ENCODE results near the gene BTBD3.

The BTBD3 gene

GRCh38 chr20:11958855-11959254, 41.2 kb downstream of the BTBD3 start:
- no peak for FAIRE-seq

GRCh38 chr20:11965602-11966001, 47.9 kb downstream of the BTBD3 start:
- FAIRE-seq, result no peak
- no peak for DNase-seq (ENCODE audit: extremely low spot score, insufficient read length, low read depth)

More at GRCh38 chr20:11958855-11959254, 41.2 kb downstream of the BTBD3 start:
- no peak for DNase-seq (ENCODE audit: extremely low spot score, insufficient read length, low read depth)

GRCh38 chr20:11966186-11966585, 48.5 kb downstream of the BTBD3 start:
- FAIRE-seq, result no peak

GRCh38 chr20:11970243-11970836, 52.6 kb downstream of the BTBD3 start:
- DNase-seq (ENCODE audit: extremely low spot score, insufficient read length, low read depth) (no peak), FAIRE-seq (no peak)

More at GRCh38 chr20:11966186-11966585, 48.5 kb downstream of the BTBD3 start:
- DNase-seq (ENCODE audit: extremely low spot score, insufficient read length, low read depth), result no peak

GRCh38 chr20:11972478-11972877, 54.8 kb downstream of the BTBD3 start:
- FAIRE-seq, result no peak
- no peak for DNase-seq (ENCODE audit: extremely low spot score, insufficient read length, low read depth)

All from GM18507 (cell line).